ENCODE measurements around the gene TCFL5.

Gene TCFL5

GRCh38 chr20:62845416-62846160 lies 16.0 kb downstream of the TCFL5 start:
- no peak overlapping the region for H3K4me3 ChIP-seq (ENCODE audit: low read length)
- TF ChIP-seq ZNF274 (IDR thresholded peaks at IDR 0.05; ENCODE audit: low read depth, low read length), result no peak

GRCh38 chr20:62844182-62844581 lies 17.4 kb downstream of the TCFL5 start:
- TF ChIP-seq ZNF274 (IDR thresholded peaks at IDR 0.05; ENCODE audit: low read depth, low read length), result no peak

DNA sequence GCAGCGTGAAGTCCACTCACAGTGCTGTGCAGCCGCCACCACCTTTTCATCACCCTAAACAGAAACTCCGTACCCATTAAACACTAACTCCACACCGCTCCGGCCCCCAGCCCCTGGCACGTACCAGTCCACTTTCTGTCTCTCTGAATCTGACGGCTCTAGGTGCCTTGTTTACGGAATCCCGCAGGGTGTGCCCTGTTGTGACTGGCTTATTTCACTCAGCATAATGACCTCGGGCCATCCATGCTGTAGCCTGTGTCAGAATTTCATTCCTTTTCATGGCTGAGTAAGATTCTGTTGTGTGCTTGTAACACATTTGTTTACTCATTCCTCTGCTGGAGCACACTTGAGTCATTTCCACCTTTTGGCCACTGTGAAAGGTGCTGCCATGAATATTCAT lies 18.0 kb downstream of the TCFL5 start:
- H3K4me3 ChIP-seq (ENCODE audit: low read length), result no peak overlapping the region
- no peak for TF ChIP-seq ZNF274 (IDR thresholded peaks at IDR 0.05; ENCODE audit: low read depth, low read length)

More at GRCh38 chr20:62844182-62844581, 17.4 kb downstream of the TCFL5 start:
- no peak overlapping the region for H3K4me3 ChIP-seq (ENCODE audit: low read length)

DNA sequence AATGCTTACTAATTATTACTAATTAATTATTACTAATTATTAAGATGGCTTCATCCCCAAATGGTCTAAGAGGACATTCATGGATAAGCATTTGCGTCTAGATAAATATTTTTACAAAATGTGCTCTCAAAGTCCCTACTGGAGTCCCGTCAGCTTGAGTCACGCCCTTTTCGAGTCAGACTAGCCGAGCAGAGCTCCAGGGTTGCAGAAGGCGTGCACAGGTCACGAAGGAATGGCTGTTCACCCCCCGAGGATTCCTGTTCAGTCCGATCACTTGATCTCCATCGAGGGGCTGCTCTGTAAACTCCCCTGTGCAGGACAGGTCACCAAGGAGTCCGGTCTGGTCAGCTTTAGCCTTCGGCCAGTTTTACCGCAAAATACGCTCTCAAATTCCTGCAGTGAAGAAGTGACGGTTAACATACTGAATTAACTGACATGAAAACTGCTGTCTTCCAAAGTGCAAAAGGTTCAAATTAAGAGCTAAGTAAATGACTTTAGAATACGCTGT lies 19.9 kb downstream of the TCFL5 start:
- H3K4me3 ChIP-seq (ENCODE audit: low read length), result no peak overlapping the region
- TF ChIP-seq ZNF274 (IDR thresholded peaks at IDR 0.05; ENCODE audit: low read depth, low read length), result no peak

GRCh38 chr20:62840244-62841197 lies 21.1 kb downstream of the TCFL5 start:
- no peak overlapping the region for H3K4me3 ChIP-seq (ENCODE audit: low read length)

DNA sequence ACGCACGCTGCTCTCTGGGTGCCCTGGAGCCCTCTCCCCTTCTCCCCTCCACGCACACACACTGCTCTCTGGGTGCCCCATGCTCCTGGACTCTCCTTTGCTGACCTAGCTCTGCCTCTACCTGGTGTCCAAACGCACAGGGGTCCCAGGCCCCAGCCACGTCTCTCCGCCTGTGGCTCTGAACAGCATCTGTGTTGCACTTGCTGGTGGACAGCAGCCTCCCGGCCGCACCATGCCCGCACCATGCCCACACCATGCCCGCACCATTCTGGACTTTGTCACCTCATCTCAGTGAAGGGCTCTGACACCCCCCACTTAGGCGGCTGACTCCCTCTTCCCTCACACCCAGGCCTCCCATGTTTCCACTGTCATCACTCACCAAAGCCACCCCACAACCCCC lies 21.8 kb downstream of the TCFL5 start:
- TF ChIP-seq ZNF274 (IDR thresholded peaks at IDR 0.05; ENCODE audit: low read depth, low read length), result no peak
- no peak overlapping the region for H3K4me3 ChIP-seq (ENCODE audit: low read length)

More at GRCh38 chr20:62840244-62841197, 21.1 kb downstream of the TCFL5 start:
- TF ChIP-seq ZNF274 (IDR thresholded peaks at IDR 0.05; ENCODE audit: low read depth, low read length), result no peak

- no peak for TF ChIP-seq ZNF274 (IDR thresholded peaks at IDR 0.05; ENCODE audit: low read depth, low read length)
- no peak overlapping the region for H3K4me3 ChIP-seq (ENCODE audit: low read length)
Observed at GRCh38 chr20:62839261-62839660, 22.4 kb downstream of the TCFL5 start.

GRCh38 chr20:62838128-62838891 lies 23.3 kb downstream of the TCFL5 start:
- no peak for TF ChIP-seq ZNF274 (IDR thresholded peaks at IDR 0.05; ENCODE audit: low read depth, low read length)
- H3K4me3 ChIP-seq (ENCODE audit: low read length), result no peak overlapping the region

GRCh38 chr20:62837790-62838127 lies 23.9 kb downstream of the TCFL5 start:
- TF ChIP-seq ZNF274 (IDR thresholded peaks at IDR 0.05; ENCODE audit: low read depth, low read length), result no peak

DNA sequence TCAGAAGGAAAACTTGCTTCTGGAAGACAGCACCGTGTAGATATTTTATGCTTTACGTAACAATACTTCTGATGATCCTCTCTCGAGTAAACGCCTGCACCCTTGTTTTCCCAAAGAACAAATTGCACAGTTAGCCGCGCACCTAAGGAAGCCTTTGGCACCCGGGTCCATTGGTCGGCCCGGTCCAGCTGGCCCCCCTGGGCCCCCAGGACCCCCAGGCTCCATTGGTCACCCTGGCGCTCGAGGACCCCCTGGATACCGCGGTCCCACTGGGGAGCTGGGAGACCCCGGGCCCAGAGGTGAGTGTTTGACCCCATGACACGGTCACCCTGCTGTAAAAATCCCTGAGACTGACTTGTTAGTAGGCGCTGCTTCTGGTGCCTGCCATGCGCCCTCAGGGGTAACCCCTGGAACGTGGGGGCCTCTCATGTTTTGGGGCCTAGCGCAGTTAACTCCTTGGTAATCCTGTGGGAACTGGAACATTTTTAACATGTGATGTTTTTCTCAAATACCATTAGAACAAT lies 24.6 kb downstream of the TCFL5 start:
- H3K4me3 ChIP-seq (ENCODE audit: low read length), result no peak overlapping the region
- TF ChIP-seq ZNF274 (IDR thresholded peaks at IDR 0.05; ENCODE audit: low read depth, low read length), result no peak

More at GRCh38 chr20:62837790-62838127, 23.9 kb downstream of the TCFL5 start:
- no peak overlapping the region for H3K4me3 ChIP-seq (ENCODE audit: low read length)

GRCh38 chr20:62835931-62836861 lies 25.4 kb downstream of the TCFL5 start:
- TF ChIP-seq ZNF274 (IDR thresholded peaks at IDR 0.05; ENCODE audit: low read depth, low read length), result no peak
- no peak overlapping the region for H3K4me3 ChIP-seq (ENCODE audit: low read length)

DNA sequence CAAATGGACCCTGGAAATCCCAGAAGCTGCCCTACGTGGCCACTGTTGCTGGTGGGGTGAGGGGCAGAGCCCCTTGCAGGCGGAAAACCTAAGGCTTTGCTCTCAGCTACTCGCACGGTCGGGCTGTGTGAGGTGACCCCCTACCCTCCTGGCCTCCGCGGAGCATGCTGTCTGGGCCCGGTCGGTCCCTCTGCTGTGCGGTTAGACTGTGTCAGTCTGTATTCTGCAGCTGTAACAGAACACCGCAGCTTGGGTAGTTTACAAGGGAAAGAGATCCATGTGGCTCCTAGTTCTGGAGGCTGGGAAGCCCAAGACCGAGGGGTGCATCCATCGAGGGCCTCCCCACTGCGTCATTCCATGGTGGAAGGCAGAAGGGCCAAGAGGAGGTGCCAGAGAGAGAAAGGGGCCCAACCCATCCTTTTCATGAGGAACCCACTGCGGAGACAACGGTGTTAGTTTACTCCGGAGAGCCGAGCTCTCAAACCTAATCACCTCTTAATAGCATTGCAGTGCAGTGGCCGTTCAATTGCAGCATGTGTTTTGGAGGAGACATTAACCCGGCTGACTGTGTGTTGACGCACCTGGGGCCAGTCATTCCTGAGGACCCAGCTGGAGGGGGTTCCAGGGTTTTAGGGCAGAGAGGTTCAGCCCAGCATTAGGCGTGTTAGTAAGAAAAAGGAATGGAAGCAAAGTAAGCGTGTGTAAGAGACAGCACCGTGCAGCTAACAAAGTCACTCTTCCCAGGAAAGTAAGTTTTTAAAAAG lies 26.5 kb downstream of the TCFL5 start:
- no peak overlapping the region for H3K4me3 ChIP-seq (ENCODE audit: low read length)
- TF ChIP-seq ZNF274 (IDR thresholded peaks at IDR 0.05; ENCODE audit: low read depth, low read length), result no peak

Data from GM08714 (cell line).